Hematopoietic multipotent progenitor cell treated with erythropoietin and hydrocortisone succinate and interleukin-3 and kit ligand, for 6 days (in vitro differentiated cells): ENCODE measurements around the gene FCRLA.
A peak's percentile ranks its signal among the peaks of the same experiment; 100 is the strongest.
"Not testable (repeated sequence)": the region's sequence is repeated elsewhere in the genome, so short reads cannot be mapped to it uniquely, and the experiment has no call there.

Experiments
- DNase-seq: peaks from one replicate; pipeline ENCODE4 v3.0.0-alpha.2; 2015

The FCRLA gene, protein sequence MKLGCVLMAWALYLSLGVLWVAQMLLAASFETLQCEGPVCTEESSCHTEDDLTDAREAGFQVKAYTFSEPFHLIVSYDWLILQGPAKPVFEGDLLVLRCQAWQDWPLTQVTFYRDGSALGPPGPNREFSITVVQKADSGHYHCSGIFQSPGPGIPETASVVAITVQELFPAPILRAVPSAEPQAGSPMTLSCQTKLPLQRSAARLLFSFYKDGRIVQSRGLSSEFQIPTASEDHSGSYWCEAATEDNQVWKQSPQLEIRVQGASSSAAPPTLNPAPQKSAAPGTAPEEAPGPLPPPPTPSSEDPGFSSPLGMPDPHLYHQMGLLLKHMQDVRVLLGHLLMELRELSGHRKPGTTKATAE

DNA sequence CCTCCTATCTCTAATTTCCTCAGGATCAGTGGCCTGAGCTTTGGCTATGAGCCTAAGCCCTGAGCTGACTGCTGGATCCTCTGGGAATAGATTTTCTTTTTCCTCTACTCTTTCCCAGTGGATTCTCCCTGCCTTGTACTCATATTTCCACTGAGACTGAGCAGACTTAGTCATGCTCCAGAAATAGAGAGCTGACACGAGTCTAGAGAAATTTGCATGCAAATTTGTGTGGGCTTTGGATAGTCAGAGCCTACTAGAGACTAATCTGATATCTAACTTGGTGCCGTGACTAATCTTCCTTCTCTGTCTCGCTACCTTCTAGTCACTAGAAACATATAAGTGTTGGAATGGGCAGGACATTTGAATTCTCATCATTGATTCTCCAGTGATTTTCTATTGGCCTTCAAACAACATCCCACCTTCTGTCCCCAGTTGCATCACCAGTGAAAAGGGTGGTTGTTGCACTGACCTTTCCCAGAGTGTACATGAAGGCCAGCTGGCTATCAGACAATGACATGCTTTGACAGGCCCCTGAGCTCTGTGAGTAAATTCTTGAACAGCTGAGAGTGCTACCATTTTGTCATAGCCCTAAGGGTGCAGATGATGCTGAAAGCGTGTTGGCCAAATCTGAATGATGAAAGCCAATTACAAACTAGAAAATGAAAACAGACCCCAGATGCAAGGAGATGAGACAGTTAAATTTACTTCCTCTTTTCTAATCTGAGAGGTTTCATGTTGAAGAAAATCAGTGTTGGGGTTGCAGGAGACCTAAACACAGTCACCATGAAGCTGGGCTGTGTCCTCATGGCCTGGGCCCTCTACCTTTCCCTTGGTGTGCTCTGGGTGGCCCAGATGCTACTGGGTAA is at the start of gene FCRLA:
Gene FCRLA (plus strand): TSS at position 748 of the 866 bp plus-strand sequence. CDS start 36 bp downstream, at position 784.
- DNase-seq: peak; percentile 47

DNA sequence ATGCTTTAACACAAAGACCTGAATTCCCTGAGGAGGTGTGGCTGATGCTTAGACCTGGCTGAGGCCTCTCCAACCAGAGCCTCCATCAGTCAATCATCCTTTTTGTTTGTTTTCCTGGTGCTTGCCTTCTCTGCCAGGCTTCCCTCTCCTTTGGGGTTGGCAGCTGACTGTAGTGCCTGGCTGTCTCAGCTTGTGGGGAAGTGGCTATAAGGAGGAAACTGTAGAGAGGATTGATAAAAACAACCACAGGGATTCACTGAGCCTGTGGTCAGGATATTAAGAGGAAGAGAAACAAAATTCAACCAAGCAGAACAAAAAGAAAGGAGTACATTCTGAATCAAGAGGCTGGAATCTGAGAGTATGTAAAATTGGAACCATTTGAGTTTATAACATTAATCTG is 48.5 kb upstream of the FCRLA start:
- not testable (repeated sequence) for DNase-seq

DNA sequence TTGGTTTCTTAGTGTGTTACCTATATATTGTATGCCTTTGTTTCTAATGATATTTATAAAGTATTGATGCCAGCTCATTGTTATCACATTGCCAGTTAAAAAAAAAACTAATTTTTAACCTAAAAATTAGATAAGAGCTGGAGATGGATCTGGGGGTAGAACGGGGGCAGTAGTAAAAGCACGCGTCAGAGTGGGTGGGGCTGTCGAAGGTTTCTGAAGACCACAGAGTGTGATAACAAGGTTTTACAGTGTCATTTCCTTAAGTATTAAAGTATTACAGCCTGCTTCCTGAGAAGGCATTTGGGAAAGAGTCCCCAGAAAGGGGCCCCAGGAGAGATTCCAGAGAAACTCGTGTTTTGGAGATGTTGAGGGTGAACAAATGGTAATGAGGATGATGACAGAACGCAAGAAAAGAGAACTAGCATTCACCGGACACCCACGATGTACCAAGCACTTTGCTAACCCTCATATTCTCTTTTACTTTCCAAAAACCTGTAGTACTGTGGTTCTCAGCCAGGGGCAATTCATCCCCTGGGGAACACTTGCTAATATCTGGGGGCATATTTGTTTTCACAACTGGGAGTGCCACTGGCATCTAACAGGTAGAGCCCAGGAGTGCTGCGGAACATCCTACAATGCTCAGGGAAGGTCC is 45.2 kb upstream of the FCRLA start:
- DNase-seq: not testable (repeated sequence)

DNA sequence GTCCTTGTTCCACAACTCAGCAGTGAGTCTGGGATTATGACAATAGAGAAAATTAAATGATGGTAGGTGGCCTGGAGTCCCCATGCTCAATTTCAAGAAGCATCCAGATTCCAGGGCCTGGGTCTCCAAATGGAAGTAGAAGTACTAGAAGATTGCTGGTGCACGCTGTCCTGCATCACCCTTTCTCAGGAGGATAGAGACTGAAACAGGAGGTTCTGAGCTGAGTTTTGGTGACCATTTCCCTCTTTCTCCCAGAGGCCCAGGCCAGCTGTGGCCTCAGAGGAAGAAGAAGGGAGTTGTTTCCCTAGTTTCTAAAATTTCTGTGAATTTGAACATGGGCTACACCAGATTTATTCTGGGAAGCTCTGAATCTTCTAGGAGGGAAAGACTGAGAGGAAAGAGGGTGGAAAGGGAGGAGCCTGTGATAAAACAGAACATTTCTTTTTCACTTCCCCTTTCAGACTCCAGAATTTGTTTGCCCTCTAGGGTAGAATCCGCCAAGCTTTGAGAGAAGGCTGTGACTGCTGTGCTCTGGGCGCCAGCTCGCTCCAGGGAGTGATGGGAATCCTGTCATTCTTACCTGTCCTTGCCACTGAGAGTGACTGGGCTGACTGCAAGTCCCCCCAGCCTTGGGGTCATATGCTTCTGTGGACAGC is 44.2 kb upstream of the FCRLA start, which contains the start of gene FCGR2B:
Gene FCGR2B (plus strand): TSS at position 460 of the 656 bp plus-strand sequence. CDS start 99 bp downstream, at position 559.
- DNase-seq: not testable (repeated sequence)

DNA sequence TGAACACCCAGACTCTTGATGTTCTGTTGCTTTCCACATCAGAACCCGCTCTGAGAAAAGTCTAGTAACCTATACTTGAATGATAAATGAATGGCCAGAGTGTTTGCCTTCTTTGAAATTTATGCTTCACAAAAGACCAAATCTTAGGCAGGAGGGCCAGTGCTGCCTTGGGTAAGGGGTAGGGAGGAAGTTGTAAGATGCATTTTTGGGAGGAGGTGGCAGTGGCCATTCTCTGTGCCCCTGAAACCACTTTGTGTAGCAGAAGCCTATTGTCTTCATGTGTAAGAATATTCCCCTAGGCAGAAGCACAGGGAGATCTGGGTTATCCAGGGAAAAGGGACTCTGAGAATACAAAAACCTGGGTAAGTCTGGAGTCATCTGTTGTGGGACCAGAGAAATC is 43.5 kb upstream of the FCRLA start:
- DNase-seq: not testable (repeated sequence)

DNA sequence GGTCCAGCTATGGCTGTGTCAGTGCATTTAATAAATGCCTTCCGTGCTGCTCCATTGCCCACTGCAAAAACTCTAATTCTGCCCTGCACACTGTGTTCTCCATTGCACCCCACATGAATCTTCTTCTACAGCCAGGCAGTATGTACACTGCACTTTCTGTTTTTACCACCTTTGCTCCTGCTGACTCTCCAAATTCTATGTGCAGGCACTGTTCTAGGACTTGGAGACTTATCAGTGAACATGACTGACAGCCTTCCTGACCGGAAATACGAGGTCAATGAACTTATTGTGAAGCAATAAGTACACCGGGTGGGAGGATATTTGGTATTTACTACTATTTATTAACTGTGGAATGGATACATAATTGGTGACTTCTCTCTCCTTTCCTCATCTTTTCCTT is 42.3 kb upstream of the FCRLA start:
- DNase-seq: not testable (repeated sequence)

DNA sequence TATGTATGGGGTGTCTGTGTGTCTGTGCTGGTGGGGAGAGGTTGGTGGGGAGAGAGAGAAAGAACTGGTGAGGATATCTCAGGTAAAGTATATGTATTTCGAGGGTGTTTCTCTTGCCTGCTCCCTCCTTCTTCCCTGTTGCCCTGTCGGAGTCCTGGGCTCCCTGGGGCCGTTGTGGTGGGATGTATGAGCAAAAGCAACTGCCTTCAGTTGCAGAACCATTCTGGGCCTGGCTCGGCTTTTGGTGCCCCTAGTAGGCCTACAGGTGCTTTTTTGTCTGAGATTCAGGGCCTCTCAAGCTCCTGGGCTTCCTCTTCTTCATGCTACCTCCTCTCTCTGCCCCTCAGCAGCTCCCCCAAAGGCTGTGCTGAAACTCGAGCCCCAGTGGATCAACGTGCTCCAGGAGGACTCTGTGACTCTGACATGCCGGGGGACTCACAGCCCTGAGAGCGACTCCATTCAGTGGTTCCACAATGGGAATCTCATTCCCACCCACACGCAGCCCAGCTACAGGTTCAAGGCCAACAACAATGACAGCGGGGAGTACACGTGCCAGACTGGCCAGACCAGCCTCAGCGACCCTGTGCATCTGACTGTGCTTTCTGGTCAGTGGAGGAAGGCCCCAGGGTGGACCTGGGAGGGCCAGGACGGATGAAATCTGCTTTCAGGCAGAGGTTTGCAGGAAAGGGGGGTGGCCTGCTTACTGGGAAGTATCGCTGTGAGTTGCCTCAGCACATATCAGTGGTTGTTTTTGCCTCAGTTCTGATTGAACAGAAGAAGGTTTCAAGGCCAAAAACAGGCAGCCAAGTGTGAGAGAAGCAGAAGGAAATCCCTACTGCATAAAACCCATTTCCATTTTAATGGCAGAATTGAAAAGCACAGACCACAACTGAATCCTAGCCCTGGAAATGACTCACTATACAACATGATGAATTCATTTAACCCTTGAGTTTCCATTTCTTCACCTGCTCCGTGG is 35.7 kb upstream of the FCRLA start:
- not testable (repeated sequence) for DNase-seq

DNA sequence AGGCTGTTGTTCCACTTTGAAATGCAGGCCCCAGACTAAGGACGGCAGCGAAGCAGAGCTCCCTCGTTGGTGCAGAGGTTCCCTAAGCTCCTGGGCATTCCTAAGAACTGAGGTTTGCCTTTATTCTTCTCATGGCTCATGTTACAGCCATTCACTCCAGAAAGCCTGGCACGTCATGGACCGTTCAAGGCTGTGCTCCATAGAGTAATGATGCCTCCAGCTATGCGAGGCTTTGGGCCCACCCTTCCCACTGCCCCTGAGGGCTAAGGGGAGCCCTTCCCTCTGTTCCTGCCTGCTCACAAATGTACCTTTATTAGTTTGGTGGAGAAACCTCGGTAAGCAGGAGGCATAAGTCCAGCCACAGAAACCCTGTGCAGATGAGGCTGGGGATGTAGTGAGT is 33.6 kb upstream of the FCRLA start:
- DNase-seq: not testable (repeated sequence)

DNA sequence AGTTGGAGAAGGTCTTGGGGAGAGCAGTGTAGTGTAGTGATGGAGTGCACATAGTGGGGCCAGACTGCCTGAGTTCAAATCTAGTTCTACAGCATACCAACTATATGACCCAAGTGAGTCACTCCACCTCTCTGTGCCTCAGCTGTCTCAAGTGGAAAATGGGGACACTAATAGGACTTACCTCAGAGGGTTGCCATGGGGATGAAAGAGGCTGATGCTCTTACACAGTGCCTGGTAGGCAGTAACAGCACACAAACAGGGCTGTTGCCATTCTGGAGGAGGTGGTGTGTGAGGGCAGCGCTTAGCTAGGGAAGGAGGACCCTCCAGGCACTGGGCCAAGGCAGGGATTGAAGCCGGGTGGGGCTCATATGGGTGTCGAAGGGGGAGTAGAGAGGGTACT is 32.6 kb upstream of the FCRLA start:
- not testable (repeated sequence) for DNase-seq

DNA sequence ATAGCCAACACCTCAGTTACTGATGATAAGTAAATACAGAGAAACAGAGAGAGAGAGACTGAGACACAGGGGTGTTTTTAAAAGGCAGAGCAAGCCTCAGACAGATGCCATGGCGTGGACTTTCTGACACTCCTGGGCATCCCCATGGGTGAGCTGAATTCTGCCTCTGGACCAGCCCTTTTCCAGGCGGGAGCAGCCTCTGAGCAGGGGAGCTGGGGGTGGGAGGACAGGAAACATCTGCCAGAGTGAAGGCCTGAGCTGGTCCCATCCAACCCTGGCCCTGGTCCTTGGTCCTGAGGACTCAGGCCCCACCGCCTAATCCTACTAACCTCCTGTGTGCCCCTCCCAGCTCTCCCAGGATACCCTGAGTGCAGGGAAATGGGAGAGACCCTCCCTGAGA is 32.1 kb upstream of the FCRLA start:
- DNase-seq: not testable (repeated sequence)

DNA sequence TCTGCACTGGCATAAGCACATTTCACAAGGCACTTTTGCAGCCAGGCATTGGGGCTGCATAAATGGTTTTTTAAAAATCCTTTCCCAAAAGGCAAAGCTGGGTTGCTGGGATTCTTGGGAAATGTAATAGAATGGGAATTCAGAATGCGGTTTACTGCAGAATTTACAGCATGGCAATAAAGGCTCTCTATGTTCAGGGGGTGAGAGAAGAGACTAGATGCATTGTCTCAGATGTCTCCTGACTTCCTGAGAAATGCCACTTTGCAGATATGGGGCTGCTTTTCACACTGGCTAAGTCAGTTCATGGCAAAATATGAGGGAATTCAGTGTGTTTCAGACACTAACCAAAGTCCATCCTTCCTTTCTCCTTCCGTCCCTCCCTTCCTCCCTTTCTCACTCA is 30.6 kb upstream of the FCRLA start:
- no peak for DNase-seq

DNA sequence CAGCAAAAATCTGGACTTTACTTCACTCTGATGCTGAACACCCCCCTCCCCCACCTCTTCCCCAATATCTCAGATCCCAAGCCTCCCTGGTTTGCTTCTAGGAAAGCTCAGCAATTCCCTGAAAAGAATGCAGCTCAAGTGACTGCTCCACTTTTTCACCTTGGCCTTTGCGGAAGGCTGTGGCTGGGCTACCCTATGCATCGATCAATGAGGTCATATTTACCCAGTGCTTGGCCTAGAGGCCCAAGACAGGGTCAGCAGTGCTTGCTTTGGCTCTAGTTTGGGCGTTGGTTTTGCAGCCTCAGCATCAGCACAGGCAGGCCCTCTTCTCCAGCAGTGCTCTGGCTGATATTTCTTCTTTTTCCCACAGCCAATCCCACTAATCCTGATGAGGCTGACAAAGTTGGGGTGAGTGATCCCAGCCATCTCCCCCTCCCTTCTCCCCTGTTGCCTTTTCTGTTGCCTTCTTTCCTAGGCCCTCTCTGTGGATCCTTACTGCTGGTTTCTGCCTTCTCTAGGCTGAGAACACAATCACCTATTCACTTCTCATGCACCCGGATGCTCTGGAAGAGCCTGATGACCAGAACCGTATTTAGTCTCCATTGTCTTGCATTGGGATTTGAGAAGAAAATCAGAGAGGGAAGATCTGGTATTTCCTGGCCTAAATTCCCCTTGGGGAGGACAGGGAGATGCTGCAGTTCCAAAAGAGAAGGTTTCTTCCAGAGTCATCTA is 29.9 kb upstream of the FCRLA start:
- DNase-seq: no peak

DNA sequence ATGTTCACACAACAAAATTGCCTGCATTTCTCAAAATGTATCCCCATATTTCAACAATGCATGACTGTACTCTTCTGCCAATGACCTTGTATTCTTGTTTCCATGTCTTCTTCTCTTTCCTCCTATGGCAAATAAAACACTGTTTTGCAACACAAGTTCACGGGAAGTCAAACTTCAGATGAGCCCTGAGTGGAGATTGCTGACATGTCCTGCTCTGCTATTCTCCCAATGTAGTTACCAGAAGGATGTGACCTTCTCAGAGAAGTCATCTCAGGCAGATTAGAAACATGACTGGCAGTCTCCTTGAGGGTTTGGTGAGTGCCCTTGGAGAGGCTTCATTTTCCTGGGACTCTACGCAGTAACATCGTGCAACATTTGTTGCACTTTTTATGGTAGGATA is 28.5 kb upstream of the FCRLA start:
- DNase-seq: no peak

DNA sequence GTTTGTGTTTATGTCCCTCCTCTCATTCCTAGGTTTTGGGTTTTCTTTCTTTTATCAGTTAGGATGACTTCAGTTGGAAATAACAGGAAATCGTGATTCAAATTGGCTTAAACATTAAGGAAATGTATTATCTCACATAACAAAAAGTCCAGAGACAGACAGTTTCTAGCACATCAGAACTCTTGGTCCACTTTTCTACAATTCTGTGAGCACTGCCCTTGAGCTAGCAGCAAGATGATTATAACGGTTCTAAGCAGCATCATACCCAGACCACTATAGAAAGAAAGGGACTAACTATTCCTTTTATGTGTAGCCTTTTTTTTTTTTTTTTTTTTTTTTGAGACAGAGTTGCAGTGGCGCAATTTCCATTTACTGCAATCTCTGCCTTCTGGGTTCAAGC is 25.1 kb upstream of the FCRLA start:
- no peak for DNase-seq

DNA sequence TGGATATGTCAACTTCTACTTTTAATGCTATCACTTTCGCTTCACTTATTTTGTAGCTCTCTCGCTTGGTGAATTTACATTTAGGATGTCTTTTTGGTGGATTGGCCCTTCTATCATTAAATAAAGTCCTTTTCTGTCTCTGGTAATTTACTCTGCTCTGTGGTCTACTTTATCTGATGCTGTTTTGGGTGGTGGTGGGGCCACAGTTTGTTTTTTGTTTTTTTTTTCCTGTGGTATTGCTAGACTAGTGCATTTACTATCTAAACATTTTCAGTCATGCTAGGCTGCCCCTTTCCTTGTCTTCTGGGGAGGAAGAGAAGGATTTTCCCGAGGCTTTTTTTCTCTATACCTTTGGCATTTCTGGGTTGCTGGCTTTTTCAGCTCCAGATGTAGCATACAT is 18.1 kb upstream of the FCRLA start:
- peak; percentile 58 for DNase-seq

DNA sequence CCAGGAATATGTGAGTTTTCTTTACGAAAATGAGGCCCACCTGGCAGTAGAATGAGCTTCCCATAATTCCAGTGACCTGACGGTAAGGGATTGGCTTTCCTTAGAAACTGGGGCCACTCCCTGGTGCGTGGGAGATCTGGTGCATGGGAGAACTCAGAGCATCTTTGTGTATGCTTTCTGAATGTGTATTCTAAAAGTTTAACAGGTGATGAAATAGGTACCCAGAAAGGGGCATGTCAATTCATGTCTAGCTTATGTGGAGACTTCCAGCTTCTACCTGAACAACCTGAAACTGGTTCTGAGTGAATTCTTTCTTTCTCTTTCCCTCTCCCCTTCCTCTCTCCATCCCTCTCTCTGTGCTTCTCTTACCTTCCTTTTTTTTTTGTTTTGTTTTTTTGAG is 15.2 kb upstream of the FCRLA start:
- DNase-seq: no peak

DNA sequence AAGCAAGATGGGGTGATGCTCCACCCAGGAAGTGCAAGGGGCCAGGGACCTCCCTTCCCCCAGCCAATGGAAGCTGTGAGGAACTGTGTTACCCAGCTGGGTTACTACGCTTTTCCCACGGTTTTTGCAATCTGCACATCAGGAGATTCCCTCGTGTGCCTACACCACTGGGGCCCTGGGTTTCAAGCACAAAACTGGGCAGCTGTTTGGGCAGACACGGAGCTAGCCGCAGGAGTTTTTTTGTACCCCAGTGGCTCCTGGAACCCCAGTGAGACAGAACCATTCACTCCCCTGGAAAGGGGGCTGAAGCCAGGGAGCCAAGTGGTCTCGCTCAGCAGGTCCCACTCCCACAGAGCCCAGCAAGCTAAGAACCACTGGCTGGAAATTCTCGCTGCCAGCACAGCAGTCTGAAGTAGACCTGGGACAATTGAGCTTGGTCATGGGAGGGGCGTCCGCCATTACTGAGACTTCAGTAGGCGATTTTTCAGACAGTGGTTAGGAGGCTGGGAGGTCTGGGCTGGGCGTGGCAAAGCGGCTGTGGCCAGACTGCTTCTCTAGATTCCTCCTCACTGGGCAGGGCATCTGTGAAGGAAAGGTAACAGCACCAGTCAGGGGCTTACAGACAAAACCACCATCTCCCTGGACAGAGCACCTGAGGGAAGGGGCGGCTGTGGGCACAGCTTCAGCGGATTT is 13.9 kb upstream of the FCRLA start:
- DNase-seq: peak; percentile 15

DNA sequence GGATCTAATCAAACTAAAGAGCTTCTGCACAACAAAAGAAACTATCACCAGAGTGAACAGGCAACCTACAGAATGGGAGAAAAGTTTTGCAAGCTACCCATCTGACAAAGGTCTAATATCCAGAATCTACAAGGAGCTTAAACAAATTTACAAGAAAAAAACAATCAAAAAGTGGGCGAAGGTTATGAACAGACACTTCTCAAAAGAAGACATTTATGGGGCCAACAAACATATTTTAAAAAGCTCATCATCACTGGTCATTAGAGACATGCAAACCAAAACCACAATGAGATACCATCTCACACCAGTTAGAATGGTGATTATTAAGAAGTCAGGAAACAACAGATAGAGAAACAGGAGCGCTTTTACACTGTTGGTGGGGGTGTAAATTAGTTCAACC is 8.7 kb upstream of the FCRLA start:
- not testable (repeated sequence) for DNase-seq

DNA sequence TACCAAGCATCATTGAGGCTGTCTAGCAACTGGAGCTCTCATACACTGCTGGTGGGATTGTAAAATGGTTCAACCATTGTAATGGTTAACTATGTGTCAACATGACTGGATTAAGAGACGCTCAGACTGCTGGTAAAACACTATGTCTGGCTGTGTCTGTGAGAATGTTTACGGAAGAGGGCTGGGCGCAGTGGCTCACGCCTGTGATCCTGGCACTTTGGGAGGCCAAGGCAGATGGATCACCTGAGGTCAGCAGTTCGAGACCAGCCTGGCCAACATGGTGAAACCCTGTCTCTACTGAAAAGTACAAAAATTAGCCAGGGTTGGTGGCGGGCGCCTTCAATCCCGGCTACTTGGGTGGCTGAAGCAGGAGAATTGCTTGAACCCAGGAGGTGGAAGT is 4.8 kb upstream of the FCRLA start:
- no peak for DNase-seq

DNA sequence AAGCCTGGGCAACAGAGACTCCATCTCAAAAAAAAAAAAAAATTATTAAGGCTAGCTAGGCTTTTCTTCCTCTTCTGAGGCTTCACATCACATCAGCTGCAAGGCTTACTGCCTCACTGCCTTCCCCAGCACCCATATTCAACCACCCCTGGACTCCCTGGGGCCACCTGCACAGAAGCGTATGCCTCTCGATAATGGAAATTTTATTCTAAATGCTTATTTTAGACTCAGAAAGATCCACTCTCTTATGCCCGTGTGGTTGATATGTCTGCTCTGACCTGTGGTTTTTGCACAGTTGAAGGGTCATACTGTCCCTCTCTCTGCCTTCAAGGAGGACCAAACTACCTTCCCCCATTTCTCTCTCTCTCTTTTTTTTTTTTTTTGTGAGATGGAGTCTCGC is 1.5 kb upstream of the FCRLA start:
- DNase-seq: no peak
